Brain microvascular endothelial cell (primary cell): Measurements from ENCODE around the gene DYNC1H1.

Experiments
- DNase-seq: peaks from one replicate; pipeline ENCODE4 v3.0.0-alpha.2; 2020
- H3K27ac ChIP-seq: fragments of 250-450 bp; sonication (Bioruptor Pico); 2 replicates; pipeline ENCODE4 v1.5.1; 2020; ENCODE audit warnings: mild to moderate bottlenecking, moderate library complexity
- H3K27me3 ChIP-seq: fragments of 250-450 bp; sonication (Bioruptor Pico); replicated peaks from 2 replicates; pipeline ENCODE4 v1.5.1; 2020; ENCODE audit warnings: mild to moderate bottlenecking
- H3K36me3 ChIP-seq: fragments of 250-450 bp; sonication (Bioruptor Pico); replicated peaks from 2 replicates; pipeline ENCODE4 v1.5.1; 2020; ENCODE audit warnings: mild to moderate bottlenecking
- H3K4me3 ChIP-seq: 2 replicates; pipeline ENCODE4 v1.5.1; 2011; ENCODE audit warnings: low read depth, mild to moderate bottlenecking, control low read depth, low read length, moderate library complexity
- in situ Hi-C: cut with HindIII; loops from 2 replicates; pipeline ENCODE4 v1.10.0; 2017; ENCODE audit warnings: low sequenced_read_pairs, low pct_ligation_motif_present
- TF ChIP-seq, protein P1 (sequence below): IDR thresholded peaks from 2 replicates; pipeline ENCODE4 v1.5.1; 2011; ENCODE audit warnings: low read depth, mild to moderate bottlenecking, moderate library complexity, low read length, control low read depth, inconsistent platforms; ENCODE audit errors: missing control alignments

DYNC1H1 gene

DNA sequence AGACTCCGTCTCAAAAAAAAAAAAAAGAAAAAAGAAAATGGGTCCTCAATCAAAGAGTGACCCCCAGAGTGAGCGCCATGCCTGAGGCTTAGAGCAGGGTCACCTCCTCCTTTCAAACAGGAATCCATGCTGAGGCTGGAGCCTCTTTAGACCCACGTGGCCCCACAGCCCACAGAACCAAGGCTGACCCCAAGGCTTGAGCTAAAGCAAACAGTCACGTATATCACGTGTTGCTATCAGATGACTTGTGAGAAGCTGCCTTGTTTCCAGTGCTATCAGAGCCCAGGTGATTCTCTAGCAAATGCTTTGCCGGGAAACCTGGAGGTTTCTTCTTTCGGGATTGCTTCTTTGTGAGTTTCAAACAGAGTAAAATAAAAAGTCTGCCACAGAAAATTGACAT lies 31.7 kb upstream of the DYNC1H1 start:
- H3K27ac ChIP-seq, result no peak overlapping the region
- no peaks in the 10 kb centered on the region for H3K36me3 ChIP-seq
- H3K4me3 ChIP-seq, result no peak overlapping the region
- in situ Hi-C loops, result no loop called here
- H3K27me3 ChIP-seq, result no peaks in the 10 kb centered on the region
- TF ChIP-seq, protein P1, sequence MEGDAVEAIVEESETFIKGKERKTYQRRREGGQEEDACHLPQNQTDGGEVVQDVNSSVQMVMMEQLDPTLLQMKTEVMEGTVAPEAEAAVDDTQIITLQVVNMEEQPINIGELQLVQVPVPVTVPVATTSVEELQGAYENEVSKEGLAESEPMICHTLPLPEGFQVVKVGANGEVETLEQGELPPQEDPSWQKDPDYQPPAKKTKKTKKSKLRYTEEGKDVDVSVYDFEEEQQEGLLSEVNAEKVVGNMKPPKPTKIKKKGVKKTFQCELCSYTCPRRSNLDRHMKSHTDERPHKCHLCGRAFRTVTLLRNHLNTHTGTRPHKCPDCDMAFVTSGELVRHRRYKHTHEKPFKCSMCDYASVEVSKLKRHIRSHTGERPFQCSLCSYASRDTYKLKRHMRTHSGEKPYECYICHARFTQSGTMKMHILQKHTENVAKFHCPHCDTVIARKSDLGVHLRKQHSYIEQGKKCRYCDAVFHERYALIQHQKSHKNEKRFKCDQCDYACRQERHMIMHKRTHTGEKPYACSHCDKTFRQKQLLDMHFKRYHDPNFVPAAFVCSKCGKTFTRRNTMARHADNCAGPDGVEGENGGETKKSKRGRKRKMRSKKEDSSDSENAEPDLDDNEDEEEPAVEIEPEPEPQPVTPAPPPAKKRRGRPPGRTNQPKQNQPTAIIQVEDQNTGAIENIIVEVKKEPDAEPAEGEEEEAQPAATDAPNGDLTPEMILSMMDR, result no peak
- DNase-seq, result no peak

DNA sequence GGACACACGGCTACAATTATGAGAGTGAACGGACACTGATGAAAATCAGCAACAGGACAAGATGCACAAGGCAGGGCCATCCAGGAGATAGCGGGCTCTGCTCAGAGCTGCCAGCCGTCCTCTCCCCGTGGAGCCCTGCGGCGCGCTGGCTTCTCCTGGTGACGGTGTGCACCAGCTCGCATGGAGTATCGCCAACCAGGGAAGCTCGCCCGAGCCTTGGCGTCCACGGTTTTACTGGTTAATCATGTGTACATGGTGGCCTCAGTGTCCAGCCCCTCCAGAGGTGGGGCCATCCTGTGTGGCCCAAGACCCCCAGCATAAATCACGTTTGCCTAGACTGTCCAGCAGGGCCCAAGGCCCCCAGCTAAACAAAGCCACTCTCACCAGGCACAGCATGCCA lies 31.2 kb upstream of the DYNC1H1 start:
- Histone ChIP-seq H3K27ac (no peak overlapping the region), H3K36me3 (no peaks in the 10 kb centered on the region), H3K27me3 (no peaks in the 10 kb centered on the region), H3K4me3 (no peak overlapping the region)
- in situ Hi-C loops, result no loop called here
- TF ChIP-seq, protein P1, result no peak
- DNase-seq, result no peak

- no peaks in the 10 kb centered on the region for H3K27me3 ChIP-seq
- H3K36me3 ChIP-seq, result no peaks in the 10 kb centered on the region
- H3K27ac ChIP-seq, result no peak overlapping the region
- no peak for DNase-seq
- in situ Hi-C loops, result no loop called here
- TF ChIP-seq, protein P1, result no peak
- no peak overlapping the region for H3K4me3 ChIP-seq
Measured at GRCh38 chr14:101934601-101935150, 29.7 kb upstream of the DYNC1H1 start.

- TF ChIP-seq, protein P1, result no peak
- no peak overlapping the region for H3K27ac ChIP-seq
- no peaks in the 10 kb centered on the region for H3K36me3 ChIP-seq
- H3K27me3 ChIP-seq, result no peaks in the 10 kb centered on the region
- H3K4me3 ChIP-seq, result no peak overlapping the region
- in situ Hi-C loops, result no loop called here
- no peak for DNase-seq
Measured at GRCh38 chr14:101937926-101938767, 26.2 kb upstream of the DYNC1H1 start.

DNA sequence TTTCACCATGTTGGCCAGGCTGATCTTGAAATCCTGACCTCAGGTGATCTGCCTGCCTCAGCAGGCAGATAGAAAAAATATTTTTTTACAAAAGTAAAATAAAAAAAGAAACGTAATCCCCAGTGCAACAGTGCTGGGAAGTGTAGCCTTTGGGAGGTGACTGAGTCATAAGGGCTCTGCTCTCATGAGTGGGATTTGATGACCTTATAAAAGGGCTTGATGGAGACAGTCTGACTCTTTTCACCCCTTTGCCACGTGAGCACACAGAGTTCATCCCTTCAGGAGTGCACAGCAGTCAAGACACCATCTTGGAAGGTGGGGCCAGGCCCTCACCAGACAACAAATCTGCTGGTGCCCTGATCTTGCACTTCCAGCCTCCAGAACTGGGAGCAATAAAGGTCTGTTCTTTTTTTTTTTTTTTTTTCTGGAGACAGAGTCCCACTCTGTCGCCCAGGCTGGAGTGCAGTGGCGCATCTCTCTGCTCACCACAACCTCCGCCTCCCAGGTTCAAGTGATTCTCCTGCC lies 24.7 kb upstream of the DYNC1H1 start:
- H3K27ac ChIP-seq, result no peak overlapping the region
- no peaks in the 10 kb centered on the region for H3K27me3 ChIP-seq
- no peak overlapping the region for H3K4me3 ChIP-seq
- TF ChIP-seq, protein P1, result no peak
- no peaks in the 10 kb centered on the region for H3K36me3 ChIP-seq
- in situ Hi-C loops, result no loop called here
- DNase-seq, result no peak
